ENCODE results near the gene DNALI1. TPM values are rescaled to one million over a fixed set of nuclear protein-coding genes. Genes with fewer than 3 reads are reported as not detected.

The DNALI1 gene
- total and polyA plus RNA-seq, 2 of the 8 experiments (the other 6 are each of a cell fraction or from before 2014, with no cell fraction given) = 8.9 to 11.3 TPM

- no peak for TF ChIP-seq CHD7 (IDR thresholded peaks at IDR 0.05; ENCODE audit: insufficient replicate concordance, low read length)
- TF ChIP-seq CEBPB (IDR thresholded peaks at IDR 0.05; ENCODE audit: low read depth, low read length) = no peak
- no peak for TF ChIP-seq YY1 (IDR thresholded peaks at IDR 0.05; ENCODE audit: low read depth, low read length)
These were observed 19.4 kb upstream of the DNALI1 start (continued) for GRCh38 chr1:37537378-37537777.
